Measurements from ENCODE around the gene OGDHL.
A peak's percentile ranks its signal among the peaks of the same experiment; 100 is the strongest.

OGDHL gene

DNA sequence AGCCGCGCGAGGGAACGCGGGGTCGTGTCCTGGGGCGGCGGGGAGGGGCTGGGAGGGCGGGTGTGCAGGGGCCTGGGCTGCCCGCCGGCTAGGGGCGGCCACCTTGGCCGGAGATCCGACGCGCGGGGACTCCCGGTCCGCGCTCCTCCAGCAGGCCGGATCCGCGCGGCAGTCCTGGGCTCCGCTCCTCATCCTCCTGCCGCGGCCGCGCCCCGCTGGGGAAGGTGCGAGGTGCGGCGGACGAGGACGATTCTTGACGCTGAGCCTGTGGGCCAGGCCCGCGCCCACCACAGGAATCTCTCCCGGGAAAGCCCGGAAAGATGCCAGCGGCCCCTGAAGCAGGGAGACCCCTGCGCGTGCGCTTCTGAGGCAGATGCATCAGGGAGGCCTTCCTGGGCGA, 6.6 kb upstream of the OGDHL start:
- Mint-ChIP-seq H3K9me3 (peaks cover 14% of the 10 kb centered on the region), H3K36me3 (ENCODE audit: low read depth) (no peaks in the 10 kb centered on the region), H3K27ac (no peak overlapping the region), H3K4me3 (no peak overlapping the region), H3K27me3 (ENCODE audit: low read depth, poor library complexity) (peaks cover 56% of the 10 kb centered on the region), H3K4me1 (no peaks in the 10 kb centered on the region)
- no peak for DNase-seq
- no peak for TF ChIP-seq CTCF (IDR thresholded peaks at IDR 0.05)

DNA sequence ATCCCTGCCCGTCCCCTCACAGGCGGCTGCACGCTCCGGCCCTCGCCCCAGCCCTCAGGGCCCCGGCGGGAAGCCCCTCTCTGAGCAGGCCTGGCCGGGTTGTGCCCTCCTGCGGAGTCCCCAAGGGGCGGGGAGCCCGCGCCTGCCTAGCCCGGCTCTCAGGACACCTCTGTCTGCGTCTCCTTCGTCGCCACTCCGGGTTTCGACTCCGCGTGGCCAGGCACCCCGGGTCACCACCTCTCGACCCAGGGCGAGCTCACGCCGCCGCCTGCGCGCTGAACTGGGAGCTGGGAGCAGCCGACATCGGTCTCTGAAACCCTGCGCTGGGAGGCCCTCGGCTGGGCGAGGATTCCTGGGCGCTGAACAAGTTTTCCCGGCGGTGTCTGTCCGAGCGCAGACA, 6.2 kb upstream of the OGDHL start:
- peaks cover 14% of the 10 kb centered on the region for H3K9me3 Mint-ChIP-seq
- no peak for DNase-seq
- no peaks in the 10 kb centered on the region for H3K4me1 Mint-ChIP-seq
- H3K27me3 Mint-ChIP-seq (ENCODE audit: low read depth, poor library complexity), result peaks cover 60% of the 10 kb centered on the region
- H3K27ac Mint-ChIP-seq, result no peak overlapping the region
- TF ChIP-seq CTCF (IDR thresholded peaks at IDR 0.05), result no peak
- H3K36me3 Mint-ChIP-seq (ENCODE audit: low read depth), result no peaks in the 10 kb centered on the region
- H3K4me3 Mint-ChIP-seq, result no peak overlapping the region

DNA sequence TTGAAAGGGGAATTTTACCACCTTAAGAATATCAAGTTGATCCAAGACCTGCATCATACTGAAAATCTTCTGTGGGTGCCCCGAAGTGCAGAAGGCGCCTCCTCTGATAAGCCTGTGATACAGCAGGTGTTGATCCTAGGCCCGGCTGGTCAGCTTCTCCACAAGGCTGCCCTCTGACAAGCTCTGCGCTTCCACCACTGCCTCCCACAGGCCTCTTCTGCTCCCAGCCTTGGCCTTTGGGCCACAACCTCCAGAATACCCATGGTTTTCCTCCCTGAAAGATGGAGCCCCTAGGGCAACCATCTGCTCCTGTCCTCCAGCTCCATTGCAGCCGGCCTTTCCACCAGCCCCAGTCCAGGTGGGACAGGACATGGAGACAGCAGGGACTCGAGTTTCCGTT, 5.6 kb upstream of the OGDHL start:
- H3K27ac Mint-ChIP-seq, result no peak overlapping the region
- no peaks in the 10 kb centered on the region for H3K36me3 Mint-ChIP-seq (ENCODE audit: low read depth)
- DNase-seq, result no peak
- H3K4me3 Mint-ChIP-seq, result no peak overlapping the region
- no peaks in the 10 kb centered on the region for H3K4me1 Mint-ChIP-seq
- TF ChIP-seq CTCF (IDR thresholded peaks at IDR 0.05), result no peak
- H3K9me3 Mint-ChIP-seq, result peaks cover 14% of the 10 kb centered on the region
- H3K27me3 Mint-ChIP-seq (ENCODE audit: low read depth, poor library complexity), result peaks cover 64% of the 10 kb centered on the region

- no peaks in the 10 kb centered on the region for H3K36me3 Mint-ChIP-seq (ENCODE audit: low read depth)
- H3K4me3 Mint-ChIP-seq, result no peak overlapping the region
- H3K4me1 Mint-ChIP-seq, result no peaks in the 10 kb centered on the region
- peaks cover 64% of the 10 kb centered on the region for H3K27me3 Mint-ChIP-seq (ENCODE audit: low read depth, poor library complexity)
- TF ChIP-seq CTCF (IDR thresholded peaks at IDR 0.05), result no peak
- no peak overlapping the region for H3K27ac Mint-ChIP-seq
- H3K9me3 Mint-ChIP-seq, result peaks cover 14% of the 10 kb centered on the region
- DNase-seq, result no peak
Measured at GRCh38 chr10:49766484-49766883, 4.4 kb upstream of the OGDHL start.

- H3K4me1 Mint-ChIP-seq, result no peaks in the 10 kb centered on the region
- DNase-seq, result no peak
- no peak for TF ChIP-seq CTCF (IDR thresholded peaks at IDR 0.05)
- H3K9me3 Mint-ChIP-seq, result peaks cover 14% of the 10 kb centered on the region
- H3K4me3 Mint-ChIP-seq, result peak overlapping the region; percentile 74
- H3K27me3 Mint-ChIP-seq (ENCODE audit: low read depth, poor library complexity), result peaks cover 61% of the 10 kb centered on the region
- no peak overlapping the region for H3K27ac Mint-ChIP-seq
- H3K36me3 Mint-ChIP-seq (ENCODE audit: low read depth), result no peaks in the 10 kb centered on the region
Measured at GRCh38 chr10:49762566-49762877, 399 bp upstream of the OGDHL start.

- H3K36me3 Mint-ChIP-seq (ENCODE audit: low read depth), result no peaks in the 10 kb centered on the region
- H3K27ac Mint-ChIP-seq, result no peak overlapping the region
- H3K4me3 Mint-ChIP-seq, result peak overlapping the region; percentile 64
- H3K4me1 Mint-ChIP-seq, result no peaks in the 10 kb centered on the region
- no peak for DNase-seq
- TF ChIP-seq CTCF (IDR thresholded peaks at IDR 0.05), result no peak
- peaks cover 2% of the 10 kb centered on the region for H3K9me3 Mint-ChIP-seq
- peaks cover 54% of the 10 kb centered on the region for H3K27me3 Mint-ChIP-seq (ENCODE audit: low read depth, poor library complexity)
Measured at GRCh38 chr10:49761201-49761788, 828 bp downstream of the OGDHL start.
